Measurements from ENCODE around the gene OR2G2.

Gene OR2G2

DNA sequence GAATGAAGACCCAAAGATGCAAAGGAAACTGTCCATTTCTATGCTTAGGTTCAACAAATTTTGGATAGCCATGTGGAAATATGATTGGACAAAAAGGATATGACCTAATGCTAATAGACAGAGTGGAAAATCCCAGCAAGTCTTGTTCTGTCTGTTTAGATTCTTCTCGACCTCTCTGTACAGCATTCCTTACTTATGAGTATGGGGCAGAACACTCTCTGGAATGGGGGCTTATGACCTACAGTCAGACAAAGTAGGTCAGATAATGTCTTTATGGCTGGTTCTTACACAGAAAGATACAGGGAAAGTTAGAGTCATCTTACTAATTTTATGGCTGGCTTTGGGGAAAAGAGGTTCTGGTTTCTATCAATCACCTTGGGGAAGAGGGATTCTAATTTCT, 36.4 kb upstream of the OR2G2 start:
- peak; percentile 24 for DNase-seq (ENCODE audit: low read depth)
- TF ChIP-seq, protein P1, sequence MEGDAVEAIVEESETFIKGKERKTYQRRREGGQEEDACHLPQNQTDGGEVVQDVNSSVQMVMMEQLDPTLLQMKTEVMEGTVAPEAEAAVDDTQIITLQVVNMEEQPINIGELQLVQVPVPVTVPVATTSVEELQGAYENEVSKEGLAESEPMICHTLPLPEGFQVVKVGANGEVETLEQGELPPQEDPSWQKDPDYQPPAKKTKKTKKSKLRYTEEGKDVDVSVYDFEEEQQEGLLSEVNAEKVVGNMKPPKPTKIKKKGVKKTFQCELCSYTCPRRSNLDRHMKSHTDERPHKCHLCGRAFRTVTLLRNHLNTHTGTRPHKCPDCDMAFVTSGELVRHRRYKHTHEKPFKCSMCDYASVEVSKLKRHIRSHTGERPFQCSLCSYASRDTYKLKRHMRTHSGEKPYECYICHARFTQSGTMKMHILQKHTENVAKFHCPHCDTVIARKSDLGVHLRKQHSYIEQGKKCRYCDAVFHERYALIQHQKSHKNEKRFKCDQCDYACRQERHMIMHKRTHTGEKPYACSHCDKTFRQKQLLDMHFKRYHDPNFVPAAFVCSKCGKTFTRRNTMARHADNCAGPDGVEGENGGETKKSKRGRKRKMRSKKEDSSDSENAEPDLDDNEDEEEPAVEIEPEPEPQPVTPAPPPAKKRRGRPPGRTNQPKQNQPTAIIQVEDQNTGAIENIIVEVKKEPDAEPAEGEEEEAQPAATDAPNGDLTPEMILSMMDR (conservative IDR thresholded peaks at IDR 0.05; ENCODE audit: low read depth, low read length), result no peak
- no peak overlapping the region for H3K4me3 ChIP-seq (ENCODE audit: low read length)

DNA sequence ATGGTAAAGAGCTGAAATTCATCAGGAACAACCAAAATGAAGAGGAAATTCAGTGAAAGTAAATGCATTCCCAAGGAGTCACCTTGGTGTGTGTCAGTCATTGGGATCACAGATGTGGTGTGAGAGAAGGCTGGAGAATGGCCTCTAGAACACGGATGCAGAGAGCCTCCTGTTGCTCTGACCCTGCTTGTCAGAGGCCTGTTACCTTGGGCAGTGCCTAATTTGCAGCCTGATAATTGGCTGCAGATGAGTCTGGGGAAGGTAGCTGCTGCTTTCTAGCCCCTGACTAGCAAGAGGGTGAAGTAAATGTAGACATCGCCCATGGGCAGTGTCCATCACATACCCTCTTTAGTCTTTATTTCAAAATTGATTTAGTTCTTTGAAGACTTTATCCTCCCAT, 35.9 kb upstream of the OR2G2 start:
- DNase-seq (ENCODE audit: low read depth), result no peak
- TF ChIP-seq, protein P1 (conservative IDR thresholded peaks at IDR 0.05; ENCODE audit: low read depth, low read length), result no peak
- H3K4me3 ChIP-seq (ENCODE audit: low read length), result no peak overlapping the region

DNA sequence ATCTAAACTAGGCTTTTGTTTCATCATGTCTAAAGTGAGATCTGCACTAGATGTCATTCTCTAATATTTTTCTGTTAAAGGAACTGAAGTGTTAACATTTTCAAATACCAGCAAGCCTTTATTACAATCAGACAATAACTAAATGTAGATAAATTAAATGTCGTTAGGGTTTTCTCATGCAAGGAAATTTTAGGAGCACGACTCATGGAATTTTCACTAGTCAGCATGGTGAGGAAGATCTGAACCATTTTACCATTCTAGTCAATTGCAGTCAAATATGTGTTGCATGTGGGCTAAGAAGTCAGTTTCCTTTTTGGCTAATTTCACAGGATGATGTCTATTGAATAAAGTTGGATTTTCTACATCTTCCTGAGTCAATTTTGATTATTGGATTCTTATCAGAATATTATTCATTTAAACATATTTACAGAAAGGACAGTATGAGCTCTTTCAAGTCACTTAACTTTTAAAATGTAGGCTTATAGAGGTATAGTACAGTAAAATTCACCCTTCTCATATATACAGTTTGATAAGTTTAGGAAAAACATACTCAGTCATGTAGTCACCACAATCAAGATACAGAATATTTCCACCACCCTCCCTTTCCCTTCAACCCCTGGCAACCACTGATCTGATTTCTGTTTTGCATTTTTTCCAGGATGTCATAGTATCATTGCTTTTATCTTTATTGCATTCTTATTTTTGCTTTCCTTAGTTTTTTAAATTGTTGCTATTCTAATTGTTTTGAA, 30.1 kb upstream of the OR2G2 start:
- no peak for DNase-seq (ENCODE audit: low read depth)
- TF ChIP-seq, protein P1 (conservative IDR thresholded peaks at IDR 0.05; ENCODE audit: low read depth, low read length), result no peak
- no peak overlapping the region for H3K4me3 ChIP-seq (ENCODE audit: low read length)

DNA sequence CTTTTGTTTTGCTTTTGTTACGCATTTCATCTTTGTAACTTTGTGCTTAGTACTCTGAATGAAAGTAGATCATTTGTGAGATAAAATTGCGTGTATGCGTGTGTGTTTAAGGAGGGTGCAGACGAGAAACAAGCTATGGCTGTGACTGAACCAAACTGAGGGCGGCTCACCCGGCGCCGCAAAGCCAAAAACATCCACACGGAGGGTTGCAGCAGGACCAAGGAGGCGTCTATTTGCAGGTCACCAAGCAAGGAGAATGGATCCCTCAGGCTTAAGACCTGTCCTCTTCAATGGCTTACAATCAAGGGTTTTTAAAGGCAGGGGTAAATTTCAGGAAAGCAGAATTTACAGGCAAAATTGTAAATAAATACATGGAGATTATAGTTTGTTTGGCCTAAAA, 26.4 kb upstream of the OR2G2 start:
- no peak for DNase-seq (ENCODE audit: low read depth)
- no peak overlapping the region for H3K4me3 ChIP-seq (ENCODE audit: low read length)

DNA sequence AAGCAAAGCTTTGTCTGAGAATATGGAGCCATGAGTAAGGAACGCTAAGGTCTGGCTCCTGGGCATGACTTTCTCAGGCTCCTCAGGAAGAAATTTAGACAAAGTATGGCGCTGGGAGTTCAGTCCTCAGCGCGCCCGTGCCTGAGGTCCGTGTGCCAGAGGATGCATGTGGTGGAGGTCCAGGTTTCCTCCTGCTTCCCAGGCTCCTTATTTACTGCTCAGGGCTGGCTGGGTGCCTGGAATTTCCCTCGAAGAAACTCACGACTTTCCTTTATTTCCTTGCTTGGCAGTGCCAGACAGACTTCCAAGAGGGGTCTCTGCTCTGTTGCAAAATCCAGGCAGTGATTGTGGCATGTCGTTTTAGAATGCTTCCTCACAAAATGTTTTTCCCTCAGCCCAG, 26.0 kb upstream of the OR2G2 start:
- TF ChIP-seq, protein P1 (conservative IDR thresholded peaks at IDR 0.05; ENCODE audit: low read depth, low read length), result no peak
- H3K4me3 ChIP-seq (ENCODE audit: low read length), result no peak overlapping the region
- no peak for DNase-seq (ENCODE audit: low read depth)

More for the DNA sequence above, 26.4 kb upstream of the OR2G2 start:
- TF ChIP-seq, protein P1 (conservative IDR thresholded peaks at IDR 0.05; ENCODE audit: low read depth, low read length), result no peak

DNA sequence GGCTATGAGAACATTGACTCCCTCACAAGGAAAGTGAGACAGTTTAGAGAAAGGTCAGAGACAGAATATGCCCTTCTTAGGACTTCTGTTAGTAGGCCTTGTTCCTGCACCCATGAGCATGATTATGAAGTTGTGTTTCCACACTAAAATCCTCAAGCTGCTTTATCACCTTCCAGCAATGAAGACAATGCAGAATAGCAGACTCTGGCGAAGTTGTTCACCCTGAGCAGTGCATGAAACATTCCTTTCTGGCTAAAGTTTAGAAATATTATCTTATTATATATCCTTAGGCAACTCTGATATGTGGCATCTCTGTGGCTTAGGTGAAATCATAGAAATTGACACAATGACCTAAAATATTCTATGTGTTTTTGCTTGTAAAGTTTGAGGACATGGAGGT, 13.9 kb upstream of the OR2G2 start:
- TF ChIP-seq, protein P1 (conservative IDR thresholded peaks at IDR 0.05; ENCODE audit: low read depth, low read length), result no peak
- H3K4me3 ChIP-seq (ENCODE audit: low read length), result no peak overlapping the region
- no peak for DNase-seq (ENCODE audit: low read depth)

DNA sequence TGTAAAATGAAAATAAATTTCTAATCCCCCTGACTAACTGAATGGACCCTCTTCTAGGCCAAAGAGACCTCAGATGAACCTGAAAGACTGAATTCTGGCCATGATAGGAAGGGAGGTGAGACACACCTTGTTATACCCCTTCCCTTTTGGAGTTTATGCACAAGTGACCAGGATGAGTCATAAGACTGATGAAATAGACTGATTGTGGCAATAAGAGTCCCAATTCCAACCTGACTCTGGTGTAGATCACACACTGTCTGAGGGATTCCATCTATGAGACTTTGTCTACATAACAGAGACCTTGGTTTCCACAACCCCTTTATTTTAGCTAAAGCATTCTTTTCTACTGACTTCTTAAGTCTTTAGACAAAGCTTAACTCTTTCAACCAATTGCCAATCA, 13.5 kb upstream of the OR2G2 start:
- no peak for DNase-seq (ENCODE audit: low read depth)
- TF ChIP-seq, protein P1 (conservative IDR thresholded peaks at IDR 0.05; ENCODE audit: low read depth, low read length), result no peak
- H3K4me3 ChIP-seq (ENCODE audit: low read length), result no peak overlapping the region
